Activated CD8-positive, alpha-beta memory T cell treated with anti-CD3 and anti-CD28 coated beads, Interleukin-2, amount 50 U/mL, for 1 hour (primary cell): Measurements from ENCODE around the gene ITGA2B.
"Not testable (repeated sequence)": the region's sequence is repeated elsewhere in the genome, so short reads cannot be mapped to it uniquely, and the experiment has no call there.

Source experiments
- DNase-seq: peaks from one replicate; pipeline ENCODE4 v3.0.0-alpha.2; 2020; ENCODE audit errors: extremely low read depth

The ITGA2B gene

GRCh38 chr17:44368391-44369243 lies 20.8 kb downstream of the ITGA2B start:
- DNase-seq = not testable (repeated sequence)

- no peak for DNase-seq
Measured at GRCh38 chr17:44367231-44367979, 22.0 kb downstream of the ITGA2B start.

- not testable (repeated sequence) for DNase-seq
Measured at GRCh38 chr17:44365051-44365450, 24.4 kb downstream of the ITGA2B start.

GRCh38 chr17:44363613-44364159 lies 25.8 kb downstream of the ITGA2B start, which contains the start of gene FAM171A2:
FAM171A2 (minus strand) TSS chr17:44363853; CDS start chr17:44363714, 139 bp downstream.
- DNase-seq = no peak

GRCh38 chr17:44362949-44363612 lies 26.4 kb downstream of the ITGA2B start:
- no peak for DNase-seq

- no peak for DNase-seq
Measured at GRCh38 chr17:44362459-44362948, 26.9 kb downstream of the ITGA2B start.

GRCh38 chr17:44361292-44362260 lies 27.9 kb downstream of the ITGA2B start:
- no peak for DNase-seq

- DNase-seq = no peak
Measured at GRCh38 chr17:44360826-44361225, 28.6 kb downstream of the ITGA2B start.

- DNase-seq = no peak
Measured at GRCh38 chr17:44360144-44360533, 29.3 kb downstream of the ITGA2B start.

- DNase-seq = no peak
Measured at GRCh38 chr17:44359458-44360143, 29.8 kb downstream of the ITGA2B start.

- no peak for DNase-seq
Measured at GRCh38 chr17:44359006-44359405, 30.4 kb downstream of the ITGA2B start.

- no peak for DNase-seq
Measured at GRCh38 chr17:44358066-44358465, 31.4 kb downstream of the ITGA2B start.

- no peak for DNase-seq
Measured at GRCh38 chr17:44356241-44356640, 33.2 kb downstream of the ITGA2B start.

GRCh38 chr17:44355642-44356099 lies 33.8 kb downstream of the ITGA2B start:
- no peak for DNase-seq

- DNase-seq = peak; percentile 22
Measured at GRCh38 chr17:44354582-44355561, 34.6 kb downstream of the ITGA2B start.

GRCh38 chr17:44353672-44354331 lies 35.6 kb downstream of the ITGA2B start:
- no peak for DNase-seq

GRCh38 chr17:44352828-44353671 lies 36.4 kb downstream of the ITGA2B start:
- DNase-seq = no peak
